CD4-positive, alpha-beta T cell treated with Interleukin-4 for 1 hour (primary cell): ENCODE results near the gene CLMN.
"Not testable (repeated sequence)": the region's sequence is repeated elsewhere in the genome, so short reads cannot be mapped to it uniquely, and the experiment has no call there.

Experiments used
- DNase-seq, 2 donors: peaks; one replicate each; pipeline ENCODE4 v3.0.0-alpha.2; 2020 to 2022

CLMN gene

GRCh38 chr14:95213774-95214173 is 105.9 kb downstream of the CLMN start:
- no peak for DNase-seq

- DNase-seq, result no peak
Observed at GRCh38 chr14:95211721-95212504, 107.8 kb downstream of the CLMN start.

GRCh38 chr14:95210699-95211098 is 109.0 kb downstream of the CLMN start:
- no peak for DNase-seq

GRCh38 chr14:95208598-95208997 is 111.1 kb downstream of the CLMN start:
- no peak for DNase-seq

GRCh38 chr14:95207475-95208233 is 112.1 kb downstream of the CLMN start:
- no peak for DNase-seq

GRCh38 chr14:95206534-95206933 is 113.2 kb downstream of the CLMN start:
- no peak for DNase-seq

GRCh38 chr14:95204705-95205104 is 115.0 kb downstream of the CLMN start:
- DNase-seq, result no peak

- DNase-seq, result not testable (repeated sequence)
Observed at GRCh38 chr14:95201745-95202144, 118.0 kb downstream of the CLMN start.

GRCh38 chr14:95200404-95200803 is 119.3 kb downstream of the CLMN start:
- no peak for DNase-seq

GRCh38 chr14:95199298-95199983 is 120.3 kb downstream of the CLMN start:
- DNase-seq, result no peak

- no peak for DNase-seq
Observed at GRCh38 chr14:95198320-95198719, 121.4 kb downstream of the CLMN start.

- no peak for DNase-seq
Observed at GRCh38 chr14:95197551-95197950, 122.2 kb downstream of the CLMN start.

GRCh38 chr14:95196826-95197545 is 122.7 kb downstream of the CLMN start:
- DNase-seq, result no peak

GRCh38 chr14:95196268-95196667 is 123.4 kb downstream of the CLMN start:
- DNase-seq, result peak in 1 of 2 donors; percentile 33

- DNase-seq, result no peak
Observed at GRCh38 chr14:95195031-95195430, 124.7 kb downstream of the CLMN start.

- DNase-seq, result no peak
Observed at GRCh38 chr14:95193081-95193480, 126.6 kb downstream of the CLMN start.

GRCh38 chr14:95192311-95192710 is 127.4 kb downstream of the CLMN start:
- no peak for DNase-seq

GRCh38 chr14:95191445-95192199 is 128.1 kb downstream of the CLMN start:
- no peak for DNase-seq

- DNase-seq, result no peak
Observed at GRCh38 chr14:95190857-95191256, 128.9 kb downstream of the CLMN start.

GRCh38 chr14:95190346-95190840 is 129.3 kb downstream of the CLMN start:
- no peak for DNase-seq

- no peak for DNase-seq
Observed at GRCh38 chr14:95189367-95190132, 130.2 kb downstream of the CLMN start.
